ENCODE measurements around the gene HOXB6.

HOXB6 gene

DNA sequence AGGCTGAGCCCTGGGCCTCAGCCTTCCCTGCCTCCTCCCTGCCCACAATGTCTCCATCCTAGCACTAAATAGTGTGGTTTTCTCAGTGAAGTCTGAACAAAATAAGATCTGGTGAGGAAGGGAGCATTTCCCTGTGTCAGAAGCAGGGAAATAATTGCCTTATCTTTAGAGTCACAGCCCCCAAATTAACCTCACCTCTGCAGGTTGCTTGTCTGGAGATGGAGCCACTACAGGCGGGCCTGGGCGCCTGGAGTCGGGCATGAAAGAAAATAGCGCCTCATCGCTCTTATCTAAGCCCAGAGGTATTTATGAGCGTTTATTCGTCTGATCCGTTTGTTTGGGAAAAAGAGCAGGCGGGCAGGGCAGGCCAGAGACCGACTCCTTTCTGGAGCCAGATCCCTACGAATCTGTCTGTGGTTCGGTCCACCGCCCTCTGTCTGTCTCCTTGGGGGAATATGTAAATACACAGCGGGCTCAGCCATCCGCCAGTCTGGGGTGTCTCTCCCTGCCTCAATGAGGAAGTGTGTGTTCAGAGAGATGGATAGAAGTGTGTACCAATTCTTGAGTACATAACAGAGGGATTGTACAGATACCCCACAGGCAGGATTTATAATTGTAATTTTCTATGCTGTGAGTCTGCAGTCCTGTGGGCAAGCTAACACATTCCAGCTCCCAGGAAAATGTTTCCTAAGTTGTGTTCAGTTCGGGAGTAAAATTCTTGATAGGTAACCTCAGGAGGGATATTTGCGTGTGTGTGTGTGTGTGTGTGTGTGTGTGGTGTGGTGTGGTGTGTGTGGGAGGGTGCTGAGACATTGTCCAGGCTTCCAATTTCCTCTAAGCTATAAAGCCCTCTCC lies 4.3 kb downstream of the HOXB6 start:
- DNase-seq, result no peak
- in situ Hi-C loops (cut with HindIII; ENCODE audit: low pct_ligation_motif_present, low pct_unique_long_range_greater_than_20kb, low sequenced_read_pairs), result no loop called here

DNA sequence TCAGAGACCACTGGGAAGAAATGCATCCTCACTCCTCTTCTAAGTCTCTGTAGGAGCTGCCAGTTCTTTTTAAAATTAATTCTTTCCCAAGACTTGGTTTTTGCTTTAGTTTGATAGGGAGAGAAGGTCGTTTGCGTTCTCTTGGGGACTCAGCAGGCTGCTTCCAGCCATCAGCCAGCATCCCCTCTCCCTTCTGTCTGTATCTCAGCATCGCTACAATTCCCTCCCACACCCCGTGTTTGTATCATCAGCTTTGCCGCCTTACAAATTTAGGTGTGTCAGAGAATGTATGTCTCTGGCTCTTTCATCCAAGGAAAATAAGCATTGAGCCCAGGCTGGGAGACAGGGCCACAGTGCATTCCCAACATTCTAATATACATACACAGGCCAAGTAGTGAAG lies 5.4 kb downstream of the HOXB6 start:
- no peak for DNase-seq
- in situ Hi-C loops (cut with HindIII; ENCODE audit: low pct_ligation_motif_present, low pct_unique_long_range_greater_than_20kb, low sequenced_read_pairs), result no loop called here

DNA sequence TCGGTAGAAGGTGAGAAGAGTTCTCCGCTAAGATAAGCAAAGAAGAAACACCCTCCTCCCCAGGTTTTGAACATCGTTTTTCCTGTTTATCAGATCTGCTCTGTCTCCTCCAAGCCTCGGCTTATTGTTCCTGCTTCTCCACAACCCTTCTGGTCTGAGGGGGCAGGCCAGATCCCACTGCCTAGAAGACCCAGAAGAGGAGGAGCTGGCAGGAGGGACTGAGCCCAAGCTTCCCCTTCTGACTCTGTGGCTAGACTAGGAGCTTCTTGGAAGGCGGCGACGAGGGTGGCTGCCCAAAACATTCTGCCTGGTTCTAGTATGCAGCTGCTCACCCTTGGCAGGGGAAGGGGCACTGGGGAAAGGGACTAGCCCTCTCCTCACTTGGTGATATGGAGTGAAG lies 6.0 kb downstream of the HOXB6 start:
- DNase-seq, result peak; percentile 19
- in situ Hi-C loops (cut with HindIII; ENCODE audit: low pct_ligation_motif_present, low pct_unique_long_range_greater_than_20kb, low sequenced_read_pairs), result no loop called here

DNA sequence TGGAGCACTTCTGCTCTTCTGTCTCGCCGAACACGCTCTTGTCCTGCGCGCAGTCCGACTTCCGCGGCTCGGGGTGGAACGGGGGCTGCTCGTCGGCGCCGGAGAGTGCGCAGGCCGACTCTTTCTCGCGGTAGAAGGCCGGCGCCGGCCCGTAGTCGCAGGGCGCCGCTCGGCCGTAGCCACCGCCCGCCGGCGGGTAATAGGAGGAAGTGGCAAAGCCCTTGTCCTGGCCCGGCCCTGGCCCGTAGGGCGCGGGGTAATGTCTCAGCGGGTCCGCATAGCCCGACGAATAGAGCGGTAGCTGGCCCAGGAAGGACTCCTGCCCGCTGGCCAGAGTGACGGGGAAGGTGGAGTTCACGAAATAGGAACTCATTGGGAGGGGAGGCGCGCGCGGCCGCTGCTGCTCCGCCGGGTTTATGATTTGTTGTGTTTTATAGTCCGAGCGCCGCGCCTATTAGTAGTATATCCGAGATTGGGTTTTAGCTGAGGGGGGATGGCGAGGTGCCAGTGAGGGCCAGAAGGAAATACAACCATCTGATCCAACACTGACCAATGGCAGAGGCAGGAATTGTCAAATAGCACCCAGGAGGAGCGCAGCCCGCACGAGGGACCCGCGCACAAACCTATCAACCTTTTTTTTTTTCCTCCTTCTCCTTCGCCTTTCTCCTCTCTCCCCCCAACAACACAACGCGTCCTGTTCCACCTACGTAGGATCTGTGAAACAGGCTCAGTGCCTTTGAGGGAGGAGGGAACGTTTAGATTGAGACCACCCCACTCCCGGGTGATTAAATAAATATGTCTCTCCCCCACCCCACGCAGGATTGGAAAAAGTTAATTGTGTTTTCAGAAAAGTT lies 6.8 kb downstream of the HOXB6 start:
- peak; percentile 71 for DNase-seq
- in situ Hi-C loops (cut with HindIII; ENCODE audit: low pct_ligation_motif_present, low pct_unique_long_range_greater_than_20kb, low sequenced_read_pairs), result no loop called here

DNA sequence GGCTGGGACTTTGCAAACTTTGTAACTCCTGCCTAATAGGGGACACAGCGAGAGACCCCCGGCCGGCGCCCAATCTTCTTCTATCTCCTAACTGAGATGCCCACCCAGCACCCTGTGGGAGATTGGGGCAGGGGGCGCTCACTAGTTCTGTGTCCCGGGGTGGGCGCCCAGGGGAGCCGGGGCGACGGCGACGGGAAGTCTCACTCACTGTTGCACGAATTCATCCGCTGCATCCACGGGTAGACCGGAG lies 7.3 kb downstream of the HOXB6 start:
- no peak for DNase-seq
- in situ Hi-C loops (cut with HindIII; ENCODE audit: low pct_ligation_motif_present, low pct_unique_long_range_greater_than_20kb, low sequenced_read_pairs), result no loop called here

DNA sequence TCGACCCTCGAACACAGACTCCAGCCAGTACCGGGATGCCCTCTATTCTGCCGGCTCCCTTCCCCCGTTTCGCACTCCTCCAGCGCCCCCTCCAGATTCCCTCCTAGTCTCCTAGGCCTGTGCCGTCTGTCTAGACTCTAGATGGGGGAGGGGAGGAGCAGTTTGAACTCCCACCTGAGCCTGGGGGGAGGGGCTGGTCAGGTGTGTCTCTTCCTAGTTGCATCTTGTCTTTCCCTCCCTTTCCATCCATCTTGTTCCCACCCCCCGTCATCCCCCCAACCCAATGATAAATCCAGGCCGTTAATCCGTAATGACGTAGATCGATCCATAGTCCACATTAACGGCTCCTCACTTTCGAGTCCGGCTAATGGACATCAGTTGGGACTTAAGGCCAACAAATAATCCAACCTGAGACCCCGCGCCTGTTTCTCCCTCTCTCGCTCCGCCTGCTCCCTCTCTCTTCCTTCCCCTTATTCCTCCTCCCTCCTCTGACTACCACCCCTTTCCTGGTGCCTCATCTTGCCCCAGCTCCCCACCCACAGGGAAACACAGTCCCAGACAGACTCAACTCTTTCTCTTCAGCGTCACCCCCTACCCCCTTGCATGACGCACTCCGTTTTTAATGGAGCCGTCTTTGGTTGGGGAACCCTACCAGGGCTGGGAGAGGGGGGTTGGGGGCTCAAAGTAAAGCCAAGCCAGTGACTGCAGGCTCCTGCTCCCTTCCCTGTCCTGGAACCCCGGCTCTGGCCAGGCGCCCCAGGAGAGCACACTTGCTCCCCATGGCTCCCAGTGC lies 7.9 kb downstream of the HOXB6 start:
- DNase-seq, result no peak
- in situ Hi-C loops (cut with HindIII; ENCODE audit: low pct_ligation_motif_present, low pct_unique_long_range_greater_than_20kb, low sequenced_read_pairs), result no loop called here

DNA sequence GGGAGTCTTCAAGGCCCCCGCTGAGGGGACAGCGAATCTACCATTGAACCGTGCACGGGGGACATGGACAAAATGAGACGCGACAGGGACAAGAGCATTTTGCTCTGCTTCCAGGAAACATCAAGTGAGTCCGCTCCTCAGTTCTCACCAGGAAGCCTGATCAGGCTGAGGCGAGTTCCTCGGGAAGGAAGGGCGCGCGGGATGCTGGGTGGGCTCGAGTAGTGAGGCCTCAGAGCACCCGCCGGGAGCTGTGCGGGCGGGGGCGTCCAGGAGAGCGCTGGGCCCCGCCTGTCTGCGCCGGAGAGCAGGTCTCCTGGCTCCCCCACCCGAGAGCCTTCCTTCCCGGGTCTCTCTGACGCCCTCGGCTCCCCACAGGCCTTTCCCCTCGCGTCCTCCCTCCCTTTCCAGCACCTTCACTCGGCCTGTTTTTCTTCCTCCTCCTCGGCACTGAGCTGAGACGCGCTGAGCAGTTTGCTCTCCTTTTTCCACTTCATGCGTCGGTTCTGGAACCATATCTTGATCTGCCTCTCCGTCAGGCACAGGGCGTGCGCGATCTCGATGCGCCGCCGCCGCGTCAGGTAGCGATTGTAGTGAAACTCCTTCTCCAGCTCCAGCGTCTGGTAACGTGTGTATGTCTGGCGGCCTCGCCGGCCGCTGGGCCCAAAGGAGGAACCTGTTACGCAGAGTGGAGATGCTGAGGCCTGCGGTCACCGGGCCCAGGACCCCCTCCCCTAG lies 8.6 kb downstream of the HOXB6 start:
- in situ Hi-C loops (cut with HindIII; ENCODE audit: low pct_ligation_motif_present, low pct_unique_long_range_greater_than_20kb, low sequenced_read_pairs), result no loop called here
- no peak for DNase-seq

DNA sequence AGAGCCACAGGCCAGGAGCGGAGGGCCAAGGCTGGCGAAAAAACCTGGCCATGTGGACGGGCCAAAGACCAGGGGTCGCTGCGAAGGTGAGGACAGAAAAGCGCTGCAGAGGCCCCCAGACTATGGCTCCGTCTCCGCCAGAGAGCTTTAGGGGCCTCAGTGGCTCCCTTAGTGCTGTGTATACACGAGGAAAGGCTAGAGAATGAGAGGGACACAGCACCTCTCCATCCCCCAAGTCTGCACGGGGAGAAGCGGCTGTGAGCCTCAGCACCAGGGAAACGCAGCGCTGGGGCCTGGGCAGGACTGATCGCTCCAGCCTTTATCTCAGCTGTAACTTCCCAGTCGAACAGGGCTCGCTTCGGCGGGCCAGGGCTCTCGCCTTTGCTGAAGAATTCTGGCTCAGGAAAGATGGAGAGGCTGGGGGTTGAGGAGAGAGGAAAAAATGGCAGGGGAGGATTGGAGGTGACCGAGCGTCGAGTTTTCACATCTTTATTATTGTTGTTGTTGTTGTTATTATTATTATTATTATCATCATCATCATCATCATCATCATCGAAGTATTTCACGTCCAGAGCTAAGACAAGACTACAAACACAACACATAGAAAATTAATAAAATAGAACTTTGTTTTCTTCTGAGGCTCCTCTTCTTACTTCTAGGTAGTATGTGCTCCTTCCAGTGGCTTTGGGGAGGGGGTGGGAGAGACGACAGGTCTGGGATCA lies 9.3 kb downstream of the HOXB6 start:
- in situ Hi-C loops (cut with HindIII; ENCODE audit: low pct_ligation_motif_present, low pct_unique_long_range_greater_than_20kb, low sequenced_read_pairs), result no loop called here

DNA sequence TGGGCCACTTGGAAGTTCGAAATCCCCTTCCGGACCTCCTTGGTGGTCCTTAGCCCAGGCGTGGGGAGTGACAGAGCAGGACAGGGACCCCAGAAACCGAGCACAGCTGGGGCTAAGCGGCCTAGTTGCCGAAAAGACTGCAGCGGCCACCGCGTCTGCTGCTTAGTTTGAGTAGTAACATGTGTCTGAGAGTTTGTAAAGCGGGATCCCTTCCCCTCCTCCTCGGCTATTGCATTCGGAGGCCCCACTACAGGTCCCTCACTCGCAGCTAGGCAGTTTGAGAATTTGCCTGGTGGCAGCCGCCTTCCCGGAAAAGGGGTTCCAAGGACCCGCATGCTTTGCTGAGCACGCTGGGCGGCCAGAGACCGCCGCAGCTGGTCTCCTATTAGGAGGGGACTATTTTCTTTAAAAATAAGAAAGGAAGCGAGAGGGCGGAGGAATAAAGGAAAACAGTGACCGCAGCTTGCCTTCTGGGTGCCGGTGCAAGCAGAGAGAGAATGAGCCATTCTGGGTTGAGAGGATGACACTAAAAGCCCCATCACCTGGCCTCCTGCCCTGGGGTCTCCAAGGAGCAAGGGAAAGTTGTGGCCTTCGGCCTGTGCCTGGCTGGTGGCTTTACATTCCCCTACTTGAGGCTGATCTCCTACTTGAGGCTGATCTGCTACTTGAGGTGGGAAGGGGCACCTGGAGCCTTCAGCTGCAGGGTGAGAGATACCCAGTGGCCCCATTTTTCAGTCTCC lies 10.1 kb downstream of the HOXB6 start:
- in situ Hi-C loops (cut with HindIII; ENCODE audit: low pct_ligation_motif_present, low pct_unique_long_range_greater_than_20kb, low sequenced_read_pairs), result no loop called here
- DNase-seq, result no peak

More for the DNA sequence above, 9.3 kb downstream of the HOXB6 start:
- DNase-seq, result no peak

DNA sequence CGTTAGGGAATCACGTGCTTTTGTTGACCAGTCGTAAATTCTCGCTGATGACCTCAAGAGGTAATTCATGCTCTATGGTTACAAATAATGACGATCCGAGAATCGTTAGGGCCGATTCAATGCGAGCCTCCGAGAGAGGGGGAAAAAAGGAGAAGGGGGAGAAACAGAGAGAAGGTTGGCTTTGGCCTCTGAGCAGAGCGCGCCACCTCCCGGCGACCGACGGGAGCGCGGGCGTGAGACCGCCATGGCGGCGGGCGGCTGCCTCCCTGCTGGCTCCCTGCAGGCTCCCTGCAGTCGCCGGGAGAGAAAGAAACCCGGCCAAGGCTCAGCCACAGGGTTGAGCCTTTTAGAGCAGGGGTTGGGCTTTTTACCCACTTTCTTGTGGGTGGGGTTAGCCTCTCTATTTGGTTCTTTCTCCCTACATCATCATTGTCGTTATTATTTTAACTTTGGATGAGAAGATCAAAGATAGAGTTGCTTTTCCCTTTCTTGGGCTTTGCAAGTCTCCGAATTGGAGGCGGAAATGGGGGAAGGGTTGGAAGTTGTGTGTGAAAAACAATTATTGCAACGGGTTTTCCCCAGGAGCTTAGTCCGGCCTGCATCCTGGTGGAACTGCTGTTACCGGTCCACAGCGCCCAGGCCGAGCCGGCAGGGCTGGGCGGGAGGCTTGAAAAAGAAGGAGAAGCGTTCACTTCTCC lies 10.8 kb downstream of the HOXB6 start:
- in situ Hi-C loops (cut with HindIII; ENCODE audit: low pct_ligation_motif_present, low pct_unique_long_range_greater_than_20kb, low sequenced_read_pairs), result no loop called here
- DNase-seq, result peak; percentile 78

DNA sequence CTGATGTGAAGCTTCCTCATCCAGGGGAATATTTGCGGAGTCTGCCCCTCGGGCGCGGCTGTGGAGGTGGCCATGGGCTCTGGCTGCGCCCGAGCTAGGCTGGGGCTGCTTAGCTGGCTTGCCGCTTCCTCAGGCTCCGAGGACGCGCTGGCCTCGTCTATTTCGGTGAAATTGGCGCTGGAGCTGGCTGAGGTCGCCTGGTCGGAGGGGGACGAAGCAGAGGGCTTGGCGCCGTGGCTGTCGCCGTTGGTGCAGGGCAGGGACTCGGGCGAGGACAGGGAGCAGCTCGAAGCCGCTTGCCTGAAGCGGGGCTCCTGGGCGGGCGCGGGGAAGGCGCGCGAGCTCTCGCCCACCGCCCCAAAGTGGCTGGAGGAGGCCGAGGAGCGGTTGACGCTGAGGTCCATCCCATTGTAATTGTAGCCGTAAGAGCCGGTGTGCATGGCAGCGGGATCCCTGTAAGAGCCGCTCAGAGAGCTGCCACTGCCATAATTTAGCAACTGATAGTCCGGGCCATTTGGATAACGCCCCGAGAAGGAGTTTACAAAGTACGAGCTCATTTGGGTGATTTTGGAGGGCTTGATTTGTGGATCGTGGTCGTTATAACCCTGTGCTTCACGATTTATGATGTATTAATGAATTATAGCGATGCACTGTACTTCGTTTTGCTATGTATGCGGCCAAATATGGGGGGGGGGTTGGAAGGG lies 11.5 kb downstream of the HOXB6 start, which contains the start of gene HOXB5:
Gene HOXB5, minus strand, starts transcription at position 654 of the 704 bp plus-strand sequence. Its CDS starts 97 bp downstream, at position 557.
- in situ Hi-C loops (cut with HindIII; ENCODE audit: low pct_ligation_motif_present, low pct_unique_long_range_greater_than_20kb, low sequenced_read_pairs), result no loop called here
- DNase-seq, result no peak

DNA sequence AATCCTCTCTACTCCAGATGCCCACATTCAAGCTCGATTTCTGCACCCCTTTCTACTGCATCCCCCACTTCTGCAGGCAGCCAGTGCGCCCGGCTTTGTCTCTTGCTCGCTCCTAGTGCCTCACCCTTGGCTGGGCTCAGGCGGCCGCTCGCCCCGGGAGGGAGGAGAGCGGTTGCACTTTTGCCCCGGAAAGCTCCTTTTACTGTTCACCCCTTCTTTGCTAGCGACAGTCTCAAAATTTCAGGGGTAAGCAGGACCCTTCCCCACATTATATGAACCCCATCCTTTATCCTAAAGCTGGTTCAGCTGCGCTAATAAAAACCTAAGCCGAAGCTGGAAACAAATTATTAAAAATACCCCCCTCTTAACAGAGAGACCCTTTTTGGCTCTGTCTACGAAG lies 12.2 kb downstream of the HOXB6 start:
- no peak for DNase-seq
- in situ Hi-C loops (cut with HindIII; ENCODE audit: low pct_ligation_motif_present, low pct_unique_long_range_greater_than_20kb, low sequenced_read_pairs), result no loop called here

DNA sequence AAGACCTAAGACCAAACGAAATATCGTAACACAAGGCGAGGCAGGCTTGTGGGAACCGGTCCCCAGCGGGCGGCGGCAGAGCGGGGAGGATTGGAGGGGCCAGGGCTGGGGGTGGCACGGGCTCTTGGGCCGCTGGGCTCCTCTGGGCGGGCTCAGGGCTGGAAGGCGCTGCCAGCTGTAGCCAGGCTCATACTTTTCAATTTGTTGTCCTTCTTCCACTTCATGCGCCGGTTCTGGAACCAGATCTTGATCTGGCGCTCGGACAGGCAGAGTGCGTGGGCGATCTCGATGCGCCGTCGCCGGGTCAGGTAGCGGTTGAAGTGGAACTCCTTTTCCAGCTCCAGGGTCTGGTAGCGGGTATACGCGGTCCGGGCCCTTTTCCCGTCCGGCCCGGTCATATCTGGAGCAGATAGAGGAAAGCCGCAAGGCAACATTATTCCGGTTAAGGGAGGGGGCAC lies 12.7 kb downstream of the HOXB6 start:
- no peak for DNase-seq
- in situ Hi-C loops (cut with HindIII; ENCODE audit: low pct_ligation_motif_present, low pct_unique_long_range_greater_than_20kb, low sequenced_read_pairs), result no loop called here

DNA sequence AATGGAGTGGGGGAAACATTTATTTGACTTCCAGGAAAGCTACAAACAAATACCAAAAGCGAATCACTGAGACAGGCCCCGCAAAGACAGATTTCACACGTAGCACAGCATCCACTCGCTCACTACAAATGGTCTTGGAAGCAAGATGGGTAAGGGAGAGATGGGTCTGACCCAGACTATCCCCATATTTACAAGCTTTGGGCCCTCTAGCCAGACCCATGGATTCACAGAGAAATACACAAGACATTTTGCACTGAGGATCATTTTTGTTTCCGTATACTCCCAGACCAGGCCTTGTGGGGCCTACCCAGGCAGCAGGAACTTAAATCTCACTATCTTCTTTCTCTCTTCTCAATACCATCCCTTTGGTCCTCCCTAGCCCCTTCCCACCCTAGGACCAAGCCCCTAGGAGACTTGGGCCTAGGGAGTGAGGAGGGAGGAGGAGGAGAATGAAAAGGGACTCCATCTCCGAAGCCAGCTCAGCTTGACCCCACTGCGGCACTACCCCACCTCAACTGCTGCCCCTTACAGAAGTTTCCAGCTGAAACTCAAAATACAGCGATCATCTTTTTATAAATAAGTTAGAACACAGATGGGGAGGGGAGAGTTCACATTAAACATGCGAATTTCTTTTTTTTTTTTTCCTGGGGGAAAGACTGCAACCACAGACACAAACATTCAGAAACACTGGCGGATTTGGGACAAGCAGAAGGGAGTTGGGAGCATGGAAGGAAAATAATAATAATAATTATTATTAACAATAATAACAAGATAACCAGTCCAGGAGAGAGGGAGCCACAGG lies 13.3 kb downstream of the HOXB6 start:
- DNase-seq, result no peak
- in situ Hi-C loops (cut with HindIII; ENCODE audit: low pct_ligation_motif_present, low pct_unique_long_range_greater_than_20kb, low sequenced_read_pairs), result no loop called here

DNA sequence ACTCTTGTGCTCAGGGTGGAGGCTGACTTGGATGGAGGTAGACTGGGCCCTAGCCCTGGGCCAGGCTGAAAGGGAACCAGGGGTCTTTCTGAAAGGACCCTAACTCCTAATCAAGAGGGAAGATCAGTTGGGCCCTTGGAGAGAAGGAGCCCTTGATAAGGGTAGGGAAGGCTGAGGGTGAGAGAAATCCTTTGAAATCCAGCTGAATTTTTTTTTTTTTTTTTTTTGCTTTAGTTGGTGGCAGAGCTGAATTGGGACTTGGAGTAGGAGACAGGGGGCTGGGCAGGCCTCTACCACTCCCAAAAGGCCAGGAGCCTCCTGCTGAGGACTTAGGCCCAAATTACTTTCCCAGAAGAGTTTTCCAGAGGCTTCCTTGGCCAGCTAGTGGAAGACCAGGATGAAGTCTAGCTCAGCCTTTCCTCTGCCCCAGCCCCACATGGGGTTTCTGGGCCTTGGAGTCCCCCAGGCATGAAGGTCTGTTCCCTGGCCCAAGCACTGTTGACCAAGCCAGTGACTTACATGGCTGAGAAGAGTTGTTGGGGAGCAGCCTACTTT lies 14.1 kb downstream of the HOXB6 start:
- DNase-seq, result no peak
- in situ Hi-C loops (cut with HindIII; ENCODE audit: low pct_ligation_motif_present, low pct_unique_long_range_greater_than_20kb, low sequenced_read_pairs), result no loop called here
